GM21619 (cell line): Measurements from ENCODE around the gene RGMB.

Source experiments
- ATAC-seq: cut with Tn5 transposase; IDR thresholded peaks from one replicate; pipeline ENCODE4 v1.9.1; 2021; ENCODE audit not compliant: unreplicated experiment

The RGMB gene

GRCh38 chr5:98768160-98768959 is 5.1 kb upstream of the RGMB start:
- ATAC-seq = peak; percentile 44

DNA sequence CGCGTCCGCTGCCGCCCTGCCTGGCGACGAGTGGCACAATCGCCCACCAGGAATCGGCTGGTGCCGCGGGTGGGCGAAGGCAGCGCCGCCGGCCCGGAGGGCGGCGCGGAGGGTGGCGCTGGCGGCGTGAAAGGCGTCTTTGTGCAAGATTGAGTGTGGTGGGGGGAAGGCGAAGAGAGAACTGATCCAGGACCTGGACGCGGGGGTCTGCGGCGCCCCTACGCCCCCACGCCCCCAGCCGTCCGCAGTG is 4.6 kb upstream of the RGMB start:
- no peak for ATAC-seq

DNA sequence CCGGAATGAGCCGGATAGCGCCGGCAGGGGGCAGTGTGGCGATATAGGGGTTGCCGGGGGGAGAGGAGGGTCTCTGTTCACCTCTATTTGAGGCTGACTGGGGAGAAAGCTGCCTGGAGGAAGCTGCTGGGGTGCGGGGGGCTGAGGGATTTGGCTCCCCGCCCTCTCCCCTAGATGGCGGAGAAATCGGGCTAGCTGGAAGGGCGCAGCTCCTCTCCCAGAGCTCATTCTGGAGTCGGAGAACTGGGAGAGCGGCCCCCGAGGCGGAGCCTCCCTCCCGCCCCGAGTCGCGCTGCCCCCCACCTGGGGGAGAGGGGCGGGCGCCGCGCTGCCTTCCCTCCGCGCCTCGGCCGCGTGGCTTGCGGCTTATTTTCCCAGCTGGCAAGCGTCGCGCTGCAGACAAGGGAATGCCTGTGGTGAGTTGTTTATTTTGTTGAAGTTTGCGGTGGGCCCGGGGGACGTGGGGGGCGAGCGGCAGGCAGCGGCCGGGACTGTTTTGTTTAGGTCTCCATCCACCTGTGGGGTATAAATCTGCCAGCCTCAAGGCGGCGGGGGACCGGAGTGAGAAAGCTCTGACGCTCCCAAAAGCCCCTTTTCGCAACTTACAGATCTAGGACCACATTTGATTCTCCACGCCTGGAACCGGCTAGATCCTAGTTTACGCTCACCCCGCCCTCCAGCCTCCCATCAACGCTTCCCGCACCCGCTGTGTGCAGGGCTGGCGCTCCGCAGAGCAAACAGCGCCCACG is 4.1 kb upstream of the RGMB start:
- ATAC-seq = no peak

DNA sequence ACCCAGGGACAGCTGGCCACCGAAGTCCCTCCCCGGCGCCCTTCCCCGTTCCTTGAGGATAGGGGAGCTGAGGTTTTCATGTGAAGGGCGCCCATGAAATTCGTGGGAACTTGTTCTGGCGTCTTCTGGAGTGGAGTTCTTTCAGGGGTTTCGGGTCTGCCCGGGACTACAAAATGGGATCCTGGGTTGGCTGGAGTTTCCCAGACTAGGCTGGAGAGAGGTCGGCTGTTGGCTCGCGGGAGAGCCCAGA is 3.6 kb upstream of the RGMB start:
- no peak for ATAC-seq

DNA sequence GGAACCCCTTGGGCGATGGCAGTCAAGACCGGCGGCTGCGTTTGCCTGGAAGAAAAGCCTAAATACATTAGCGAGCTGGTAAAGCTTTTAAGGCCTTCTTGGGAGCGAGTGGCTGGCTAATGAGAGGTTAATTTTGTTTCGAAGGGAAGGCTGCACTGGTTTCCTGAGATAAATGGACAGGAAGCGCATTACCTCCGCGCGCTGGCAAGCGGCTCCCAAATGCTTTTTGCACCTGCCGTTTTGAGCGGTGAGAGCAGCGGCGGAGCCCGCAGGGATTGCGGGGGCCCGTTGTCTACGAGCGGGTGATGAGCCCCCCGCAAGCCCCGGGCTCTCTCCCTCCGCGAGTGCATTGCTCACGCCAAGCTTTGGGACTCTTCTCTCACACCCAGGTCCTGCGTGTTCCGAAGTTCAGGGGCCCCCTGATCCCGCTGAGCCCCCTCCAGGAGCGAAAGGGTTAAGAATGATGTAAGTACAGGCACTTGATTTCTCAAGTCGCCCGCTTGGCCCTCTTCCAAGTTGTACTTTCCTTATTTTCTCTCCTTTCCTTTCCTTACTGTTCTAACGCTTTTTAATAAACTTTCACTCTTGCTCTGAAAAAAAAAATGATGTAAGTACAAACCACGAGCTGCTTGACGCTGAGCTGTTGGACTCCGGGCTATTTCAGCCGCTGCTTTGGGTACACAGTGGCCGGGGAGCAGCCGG is 3.1 kb upstream of the RGMB start:
- ATAC-seq = no peak

DNA sequence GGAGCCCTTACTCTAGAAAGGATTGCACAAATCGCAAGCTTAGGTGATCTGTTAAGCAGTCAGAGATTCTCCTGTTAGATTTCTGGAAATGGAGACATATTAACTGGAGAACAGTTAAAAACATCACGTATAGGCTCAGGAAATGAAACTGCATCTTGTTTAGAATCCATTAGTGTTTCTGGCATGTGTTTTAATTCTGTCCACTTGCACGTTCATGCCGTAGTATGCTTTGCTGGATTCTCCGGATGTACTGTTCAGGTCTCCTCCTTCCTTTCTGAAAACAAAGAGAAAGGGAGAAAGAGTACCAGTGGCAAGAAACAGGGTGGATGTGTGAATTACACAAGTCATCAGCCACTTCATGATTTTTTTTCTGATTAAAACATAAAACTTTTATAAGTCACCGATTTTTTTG is 2.5 kb upstream of the RGMB start:
- ATAC-seq = no peak

DNA sequence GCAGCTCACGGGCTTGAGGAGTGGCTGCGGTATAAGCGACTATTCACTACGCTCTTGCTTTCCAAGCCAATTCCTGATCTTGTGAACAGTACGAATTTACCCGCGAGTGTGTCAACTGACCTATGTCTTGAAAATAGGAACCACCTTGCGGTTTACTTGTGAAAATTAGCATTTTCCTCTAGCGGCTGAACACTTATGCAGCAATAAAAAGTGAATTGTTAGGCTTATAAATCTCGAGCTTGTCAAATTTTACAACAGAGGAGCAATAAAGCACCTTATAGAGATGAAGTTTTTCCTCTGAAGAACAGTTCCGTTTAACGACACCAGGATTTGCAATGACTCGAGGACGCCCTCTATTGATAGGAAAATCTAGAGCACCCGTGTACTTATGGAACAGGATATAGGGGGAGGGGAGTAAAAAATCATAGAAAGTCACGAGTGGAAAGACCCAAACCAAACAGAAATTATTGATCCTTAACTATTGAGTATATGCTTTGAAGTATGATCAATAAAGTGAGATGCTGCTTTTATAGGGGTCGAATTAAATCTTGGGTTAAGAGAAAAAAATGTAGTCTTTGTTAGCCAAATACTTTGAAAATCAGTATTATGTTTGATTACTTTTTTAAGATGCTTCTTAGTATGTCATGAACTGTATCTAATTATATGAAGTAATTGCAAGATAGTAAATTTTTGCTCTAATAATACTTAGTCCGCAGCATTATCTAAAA is 1.9 kb upstream of the RGMB start:
- peak; percentile 12 for ATAC-seq

DNA sequence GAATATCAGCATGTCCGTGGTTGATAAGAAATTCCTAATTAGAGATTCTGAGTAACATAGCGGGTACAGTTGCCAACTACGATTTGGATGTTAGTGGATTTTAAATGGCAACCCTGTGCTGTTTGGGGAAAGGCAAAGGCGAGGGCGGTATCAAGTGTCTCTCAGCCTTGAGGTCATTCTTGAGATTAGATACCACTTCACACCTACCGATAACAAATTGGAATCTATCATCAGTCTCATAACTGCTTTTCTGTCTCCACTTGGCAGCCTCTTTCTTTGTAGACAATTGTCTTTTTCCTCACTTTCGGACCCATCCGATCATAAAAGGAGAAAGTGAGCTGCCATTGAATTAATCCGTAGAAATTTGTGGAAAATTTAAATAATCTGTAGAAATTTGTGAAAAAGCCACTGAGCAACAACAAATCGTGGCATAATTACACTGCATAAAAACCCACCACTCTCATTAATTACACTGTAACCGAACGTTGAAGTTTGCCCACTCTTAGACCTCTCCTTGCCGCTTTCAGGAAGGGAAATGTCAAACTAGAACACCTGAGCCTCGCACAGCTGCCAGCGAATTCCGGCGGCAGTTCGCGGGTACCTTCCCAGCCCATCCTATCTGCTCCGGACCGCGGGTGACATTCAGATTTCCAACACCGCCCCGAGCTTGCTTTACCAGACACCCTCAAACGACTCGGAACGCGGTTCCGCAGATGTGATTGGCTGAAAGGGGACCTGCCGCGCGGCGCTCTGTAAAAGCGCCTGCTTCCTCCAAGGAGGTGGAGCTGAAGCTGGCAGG is 849 bp upstream of the RGMB start:
- no peak for ATAC-seq

- ATAC-seq = no peak
Observed at GRCh38 chr5:98773214-98773463, 324 bp upstream of the RGMB start.

DNA sequence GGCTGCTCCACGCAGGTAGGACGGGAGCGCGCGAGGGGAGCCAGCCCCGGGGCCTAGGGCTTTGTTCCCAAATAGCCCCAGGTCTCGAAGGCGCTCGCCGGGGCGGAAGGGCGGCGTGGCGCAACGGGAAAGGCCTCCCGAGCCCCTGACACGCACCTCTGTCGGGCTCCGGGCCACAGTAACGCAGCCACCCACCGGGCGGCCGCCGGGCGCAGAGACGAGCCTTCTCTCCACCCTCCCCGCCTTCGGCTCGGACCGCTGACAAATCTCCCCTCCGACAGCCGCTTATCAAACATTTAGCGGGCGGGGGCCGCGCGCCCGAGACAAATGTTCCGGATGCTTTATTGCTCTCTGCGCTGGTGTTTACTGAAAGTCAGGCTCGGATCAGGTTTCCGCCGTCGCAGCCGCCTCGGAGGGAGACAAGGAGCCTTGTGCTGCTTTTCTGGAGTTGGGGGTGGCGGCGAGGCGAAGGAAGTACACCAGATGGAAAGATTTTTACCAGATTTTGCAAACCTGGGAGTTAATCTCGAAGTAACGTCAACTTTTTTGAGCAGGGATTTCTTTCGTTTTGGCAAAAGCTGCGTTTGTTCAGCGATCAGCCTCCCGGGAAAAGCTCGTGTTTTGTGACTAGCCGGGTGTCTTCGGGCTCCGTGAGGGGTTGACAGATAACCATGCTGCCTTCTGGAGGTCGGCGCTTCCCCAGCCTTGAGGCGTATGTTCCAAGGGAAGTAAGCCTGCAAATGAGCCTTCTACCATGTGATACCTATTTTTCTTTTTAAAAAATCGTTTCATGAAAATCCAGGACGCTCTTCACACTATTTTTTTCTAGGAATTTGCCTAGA is 950 bp downstream of the RGMB start:
- peak; percentile 26 for ATAC-seq

DNA sequence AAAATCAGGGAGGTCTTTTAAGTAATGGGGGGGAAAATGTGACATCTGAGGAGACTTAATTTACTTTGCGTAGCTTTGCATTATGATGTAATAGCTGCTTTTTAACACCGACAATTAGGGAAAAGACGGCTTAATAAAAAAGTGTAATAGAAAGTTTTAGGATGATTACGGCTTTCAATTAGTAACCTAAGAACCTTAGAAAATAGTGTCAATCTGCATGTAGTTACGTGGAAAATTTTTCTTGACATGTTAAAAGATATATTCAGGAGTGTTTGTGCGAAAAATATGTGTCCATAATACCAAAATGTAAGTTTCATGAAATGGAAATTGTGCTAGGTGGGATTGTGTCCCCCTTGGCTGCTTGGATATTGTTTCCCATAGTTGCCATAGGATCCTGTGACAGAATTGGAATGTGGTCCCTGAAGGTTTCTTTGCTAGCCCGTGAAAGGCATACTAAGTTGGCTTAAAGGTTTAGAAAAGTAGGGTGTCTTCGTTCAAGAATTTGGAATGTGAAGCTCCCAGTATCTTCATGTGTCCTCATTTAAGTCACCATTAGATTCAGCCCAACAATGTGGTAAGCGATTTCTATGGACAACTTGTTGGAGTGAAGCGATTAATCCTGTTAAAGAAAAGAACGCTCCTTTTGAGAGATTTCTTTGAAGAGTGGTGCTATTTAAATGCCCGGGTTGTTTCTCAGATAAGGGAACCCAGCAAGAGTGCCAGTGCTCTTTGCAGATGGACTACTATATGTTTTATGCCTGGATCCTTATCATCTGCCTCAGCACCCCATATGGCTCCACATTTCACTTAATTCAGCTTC is 2.0 kb downstream of the RGMB start:
- no peak for ATAC-seq

GRCh38 chr5:98776066-98776705 is 2.7 kb downstream of the RGMB start:
- no peak for ATAC-seq

DNA sequence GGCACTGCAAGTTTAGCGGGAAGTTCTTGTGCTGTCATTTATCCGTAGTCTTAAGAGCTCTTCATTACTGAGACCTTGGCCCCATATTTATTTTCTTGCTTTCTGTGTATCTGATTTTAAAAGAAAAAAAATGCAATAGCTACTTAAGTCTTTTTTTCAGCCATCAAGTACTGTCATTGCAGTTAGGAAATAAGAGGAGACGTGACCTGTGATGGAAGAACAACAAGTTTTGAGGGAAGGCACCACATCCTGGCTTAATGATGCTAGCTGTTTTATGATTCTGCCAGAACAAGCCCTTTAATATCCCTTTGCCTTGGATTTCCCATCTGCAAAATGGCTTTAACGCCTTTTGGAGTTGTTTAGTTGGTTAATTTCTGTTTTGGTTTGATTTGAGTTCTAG is 3.8 kb downstream of the RGMB start:
- ATAC-seq = no peak

GRCh38 chr5:98779264-98779877 is 5.9 kb downstream of the RGMB start:
- no peak for ATAC-seq

DNA sequence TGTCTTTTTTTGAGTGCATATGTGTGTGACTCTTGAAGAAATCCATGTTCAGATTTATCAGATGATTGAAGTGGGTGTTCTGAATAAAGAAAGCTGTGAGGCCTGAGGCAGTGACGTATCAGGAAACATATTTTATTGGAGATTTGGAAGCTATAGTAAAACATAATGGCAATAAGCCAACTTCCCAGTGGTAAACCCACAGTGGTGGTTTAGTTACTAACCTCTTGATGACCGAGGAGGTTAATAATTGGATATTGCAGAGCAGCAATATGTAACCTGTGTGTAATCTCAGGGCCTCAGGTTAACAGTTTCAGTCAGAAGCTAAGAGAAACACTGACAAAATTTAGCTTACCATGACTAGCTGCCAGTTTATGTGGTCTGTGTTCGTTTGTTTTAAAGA is 6.9 kb downstream of the RGMB start:
- ATAC-seq = no peak

DNA sequence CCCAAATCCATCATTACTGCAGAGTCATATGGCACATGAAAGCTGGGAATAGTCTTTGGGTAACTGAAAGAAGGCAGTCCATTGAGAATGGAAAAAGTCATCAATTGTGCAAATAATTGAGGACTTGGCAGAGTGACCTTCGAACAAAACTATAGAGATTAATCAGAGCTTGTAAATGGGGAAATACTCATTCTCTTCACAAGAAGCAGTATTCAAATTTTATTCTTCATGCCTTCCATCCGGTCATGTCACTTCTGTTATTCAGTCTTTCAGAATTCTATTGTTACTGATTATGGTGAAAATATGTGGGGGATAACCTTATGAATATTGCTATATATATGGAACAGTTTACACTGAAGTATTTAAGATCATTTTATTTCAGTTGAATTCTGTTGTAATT is 8.1 kb downstream of the RGMB start:
- ATAC-seq = no peak

GRCh38 chr5:98781964-98782363 is 8.5 kb downstream of the RGMB start:
- ATAC-seq = no peak

DNA sequence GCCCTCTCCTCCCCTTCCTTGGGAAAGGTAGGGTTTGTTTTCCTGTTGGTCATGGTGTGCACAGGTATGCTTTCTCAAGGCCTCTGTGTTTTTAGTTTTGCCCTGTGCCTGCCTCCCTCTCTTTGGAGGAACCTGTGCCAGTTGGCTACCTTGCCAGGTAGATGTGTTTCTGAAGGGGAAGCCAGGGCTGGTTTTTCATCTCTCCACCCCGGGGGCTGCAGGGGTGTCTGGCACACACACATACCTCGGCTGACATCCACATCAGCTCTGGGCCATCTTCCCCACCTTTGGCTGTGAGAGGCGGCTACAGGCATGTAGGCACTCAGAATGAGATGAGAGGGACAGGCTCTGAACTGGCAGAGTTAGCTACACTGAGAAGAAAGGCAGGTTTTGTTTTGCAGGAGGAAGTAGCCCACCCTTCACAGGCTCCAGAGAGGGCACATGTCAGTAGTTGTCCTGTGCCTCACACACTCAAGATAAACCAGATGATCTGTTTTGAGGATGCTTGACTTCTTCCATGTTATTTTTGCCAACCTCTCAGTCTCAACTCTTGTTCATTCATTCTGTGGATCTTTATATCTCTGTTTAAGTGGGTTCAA is 9.7 kb downstream of the RGMB start:
- ATAC-seq = no peak
